Breast epithelium (tissue), 4 donors: ENCODE data around the gene HBM. TPM values are rescaled to one million over a fixed set of nuclear protein-coding genes. Genes with fewer than 3 reads are reported as not detected.

ENCODE experiments used
- DNase-seq, 2 donors: peaks; one replicate each; pipeline ENCODE4 v3.0.0-alpha.2; 2019; ENCODE audit warnings: low spot score in 2 of 2
- H3K27ac ChIP-seq, 2 donors: fragments of 200-600 bp; sonication (generic) in 1 of 2; one replicate each; pipeline ENCODE4 v1.5.1; 2016 to 2019; ENCODE audit warnings: mild to moderate bottlenecking in 1 of 2
- H3K27me3 ChIP-seq, 2 donors: fragments of 200-600 bp; sonication (generic) in 1 of 2; one replicate each; pipeline versions ENCODE4 v1.5.1 to v1.6.0; 2017 to 2019; ENCODE audit warnings: control low read depth in 1 of 2, mild to moderate bottlenecking in 1 of 2
- H3K36me3 ChIP-seq: fragments of 200-600 bp; one replicate; pipeline ENCODE4 v1.5.1; 2019
- H3K4me1 ChIP-seq, 2 donors: fragments of 200-600 bp; sonication (generic); one replicate each; pipeline ENCODE4 v1.5.1; 2016 to 2019; ENCODE audit warnings: control low read depth in 1 of 2
- H3K4me3 ChIP-seq, 3 donors: fragments of 200-600 bp; sonication (generic); 1 replicate in 2 of 3; 2 replicates in 1 of 3; pipeline ENCODE4 v1.5.1; 2016 to 2019; ENCODE audit warnings: mild to moderate bottlenecking in 3 of 3, moderate library complexity in 2 of 3
- H3K9me3 ChIP-seq, 2 donors: fragments of 200-600 bp; sonication (generic) in 1 of 2; one replicate each; pipeline ENCODE4 v1.5.1; 2016 to 2019; ENCODE audit warnings: control low read depth in 1 of 2
- POLR2A ChIP-seq: fragments of 450-650 bp; IDR thresholded peaks from one replicate; pipeline ENCODE4 v1.6.1; 2016; ENCODE audit warnings: antibody characterized with exemption, mild to moderate bottlenecking, moderate library complexity
- POLR2AphosphoS5 ChIP-seq, 3 donors: sonication (generic); formaldehyde crosslinking; IDR thresholded peaks; one replicate each; pipeline ENCODE4 v1.6.1; 2017; ENCODE audit warnings: antibody characterized with exemption in 3 of 3
- intact Hi-C: fragments of 100-400 bp; cut with DNase I; formaldehyde crosslinking; loops from one replicate; pipeline ENCODE4 v1.15.1; 2023; ENCODE audit warnings: low total_unique reads
- total RNA-seq, 3 donors: library from RNA; depleted of rRNA; stranded (reverse); fragments of >200 nt; gene quantifications; one replicate each; pipeline ENCODE4 v1.1.0, GENCODE V29; 2016
- TF ChIP-seq, protein P1 (sequence below), 3 donors: fragments of 450-650 bp; IDR thresholded peaks; one replicate each; pipeline ENCODE4 v1.5.1; 2016 to 2017; ENCODE audit warnings: antibody characterized with exemption in 3 of 3, mild to moderate bottlenecking in 3 of 3, moderate library complexity in 3 of 3

The HBM gene
- total RNA-seq, 3 donors from 2014 or later = 1.3 TPM; not detected in 2

DNA sequence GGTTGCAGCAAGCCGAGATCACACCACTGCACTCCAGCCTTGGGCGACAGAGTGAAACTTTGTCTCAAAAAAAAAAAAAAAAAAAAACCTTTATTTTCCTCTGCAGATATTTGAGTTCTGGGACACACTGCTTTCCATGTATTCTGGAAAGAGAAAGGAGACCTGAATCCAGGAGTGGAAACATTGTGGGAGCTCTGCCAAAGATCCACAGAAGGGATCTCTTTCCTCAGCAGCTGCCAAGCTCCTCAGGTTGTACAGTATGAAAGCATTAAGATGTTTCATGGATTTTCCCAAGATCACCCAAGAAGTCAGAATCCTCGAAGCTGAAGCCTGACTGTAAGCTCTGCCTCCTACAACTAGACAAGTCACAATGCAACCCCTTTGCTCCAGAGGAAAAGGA is 40.8 kb upstream of the HBM start:
- Histone ChIP-seq H3K4me3 (no peak overlapping the region), H3K27ac (no peak overlapping the region), H3K27me3 (no peaks in the 10 kb centered on the region), H3K4me1 (no peaks in the 10 kb centered on the region), H3K9me3 (no peaks in the 10 kb centered on the region), H3K36me3 (no peaks in the 10 kb centered on the region)
- DNase-seq = no peak
- TF ChIP-seq POLR2AphosphoS5 (IDR thresholded peaks at IDR 0.05) (no peak), POLR2A (no peak)
- TF ChIP-seq, protein P1, sequence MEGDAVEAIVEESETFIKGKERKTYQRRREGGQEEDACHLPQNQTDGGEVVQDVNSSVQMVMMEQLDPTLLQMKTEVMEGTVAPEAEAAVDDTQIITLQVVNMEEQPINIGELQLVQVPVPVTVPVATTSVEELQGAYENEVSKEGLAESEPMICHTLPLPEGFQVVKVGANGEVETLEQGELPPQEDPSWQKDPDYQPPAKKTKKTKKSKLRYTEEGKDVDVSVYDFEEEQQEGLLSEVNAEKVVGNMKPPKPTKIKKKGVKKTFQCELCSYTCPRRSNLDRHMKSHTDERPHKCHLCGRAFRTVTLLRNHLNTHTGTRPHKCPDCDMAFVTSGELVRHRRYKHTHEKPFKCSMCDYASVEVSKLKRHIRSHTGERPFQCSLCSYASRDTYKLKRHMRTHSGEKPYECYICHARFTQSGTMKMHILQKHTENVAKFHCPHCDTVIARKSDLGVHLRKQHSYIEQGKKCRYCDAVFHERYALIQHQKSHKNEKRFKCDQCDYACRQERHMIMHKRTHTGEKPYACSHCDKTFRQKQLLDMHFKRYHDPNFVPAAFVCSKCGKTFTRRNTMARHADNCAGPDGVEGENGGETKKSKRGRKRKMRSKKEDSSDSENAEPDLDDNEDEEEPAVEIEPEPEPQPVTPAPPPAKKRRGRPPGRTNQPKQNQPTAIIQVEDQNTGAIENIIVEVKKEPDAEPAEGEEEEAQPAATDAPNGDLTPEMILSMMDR (IDR thresholded peaks at IDR 0.05) = no peak
- intact Hi-C loops = no loop called here

DNA sequence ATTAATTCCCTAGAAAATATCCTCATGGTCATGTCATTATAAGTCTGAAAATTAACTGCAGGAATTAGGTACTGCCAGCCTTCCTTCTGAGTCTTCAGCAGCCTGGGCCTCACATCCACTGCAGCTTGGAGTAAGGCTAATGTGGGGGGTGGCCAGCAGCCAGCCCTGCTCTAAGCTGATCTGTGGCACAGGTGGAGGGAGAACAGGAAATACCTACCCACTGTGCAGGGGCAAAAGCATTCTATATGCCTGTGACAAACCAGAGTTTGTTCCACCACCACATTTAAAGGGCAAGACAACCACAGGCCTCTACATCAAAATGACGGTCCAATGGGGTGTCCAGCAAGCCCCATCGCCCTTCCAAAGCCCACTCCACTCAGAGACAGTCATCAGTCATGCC is 36.7 kb upstream of the HBM start:
- H3K4me1 ChIP-seq = no peaks in the 10 kb centered on the region
- no peak for DNase-seq
- H3K4me3 ChIP-seq = no peak overlapping the region
- TF ChIP-seq, protein P1 (IDR thresholded peaks at IDR 0.05) = no peak
- no peak for TF ChIP-seq POLR2A
- TF ChIP-seq POLR2AphosphoS5 (IDR thresholded peaks at IDR 0.05) = no peak
- no peaks in the 10 kb centered on the region for H3K27me3 ChIP-seq
- no peaks in the 10 kb centered on the region for H3K9me3 ChIP-seq
- no peaks in the 10 kb centered on the region for H3K36me3 ChIP-seq
- no peak overlapping the region for H3K27ac ChIP-seq
- intact Hi-C loops = no loop called here

DNA sequence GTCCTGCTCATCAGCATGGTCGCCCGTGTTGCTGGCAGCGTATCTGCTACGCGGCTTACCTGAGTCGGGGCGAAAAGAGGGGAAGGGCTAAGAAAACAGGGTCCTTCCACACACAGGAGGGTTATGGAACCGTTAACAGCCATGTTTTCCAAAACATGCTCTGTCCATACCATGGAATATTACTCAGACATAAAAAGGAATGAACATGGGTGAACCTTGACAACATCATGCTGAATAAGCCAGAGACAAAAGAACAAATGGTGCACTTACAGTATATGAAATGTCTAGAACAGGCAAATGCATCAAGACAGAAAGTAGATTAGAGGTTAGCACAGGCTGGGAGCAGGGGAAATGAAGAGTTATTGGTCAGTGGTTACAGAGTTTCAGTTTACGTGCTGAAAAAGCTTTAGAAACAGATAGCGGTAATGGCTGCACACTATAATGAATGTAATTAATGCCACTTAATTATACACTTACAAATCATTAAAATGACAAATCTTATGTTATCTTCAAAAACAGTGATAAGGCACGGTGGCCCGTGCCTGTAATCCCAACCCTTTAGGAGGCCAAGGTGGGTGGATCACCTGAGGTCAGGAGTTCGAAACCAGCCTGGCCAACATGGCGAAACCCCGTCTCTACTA is 35.1 kb upstream of the HBM start:
- DNase-seq = no peak
- Histone ChIP-seq H3K27me3 (no peaks in the 10 kb centered on the region), H3K36me3 (no peaks in the 10 kb centered on the region), H3K4me1 (no peaks in the 10 kb centered on the region), H3K9me3 (no peaks in the 10 kb centered on the region), H3K4me3 (no peak overlapping the region), H3K27ac (no peak overlapping the region)
- intact Hi-C loops = no loop called here
- TF ChIP-seq, protein P1 (IDR thresholded peaks at IDR 0.05) = no peak
- TF ChIP-seq POLR2A = no peak
- no peak for TF ChIP-seq POLR2AphosphoS5 (IDR thresholded peaks at IDR 0.05)

DNA sequence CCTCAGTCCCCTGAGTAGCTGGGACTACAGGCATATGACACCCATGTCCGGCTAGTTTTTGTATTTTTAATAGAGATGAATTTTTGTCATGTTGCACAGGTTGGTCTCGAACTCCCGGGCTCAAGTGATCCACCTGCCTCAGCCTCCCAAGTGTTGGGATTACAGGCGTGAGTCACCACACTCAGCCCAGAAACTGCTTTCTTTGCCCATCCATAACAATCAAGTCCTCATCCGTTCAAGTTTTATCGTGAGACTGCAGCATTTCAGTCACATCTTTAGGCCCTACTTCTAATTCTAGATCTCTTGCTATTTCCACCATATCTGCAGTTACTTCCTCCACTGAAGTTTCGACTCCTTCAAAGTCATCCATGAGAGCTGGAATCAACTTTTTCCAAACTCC is 33.7 kb upstream of the HBM start:
- H3K9me3 ChIP-seq = no peaks in the 10 kb centered on the region

DNA sequence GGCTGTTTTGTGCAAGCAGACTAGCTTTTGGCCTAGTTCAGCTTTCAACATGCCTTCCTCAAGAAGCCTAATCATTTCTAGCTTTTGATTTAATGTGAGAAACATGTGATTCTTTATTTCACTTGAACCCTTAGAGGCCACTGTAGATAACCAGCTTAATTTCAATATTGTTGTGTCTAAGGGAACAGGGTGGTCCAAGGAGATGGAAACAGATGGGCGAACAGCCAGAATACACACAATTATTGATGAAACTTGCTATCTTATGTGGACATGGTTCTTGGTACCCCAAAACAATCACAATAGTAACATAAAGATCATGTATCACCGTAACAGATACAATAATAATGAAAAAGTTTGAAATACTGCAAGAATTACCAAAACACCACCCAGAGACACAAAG is 32.1 kb upstream of the HBM start:
- no peaks in the 10 kb centered on the region for H3K27me3 ChIP-seq
- no peak for DNase-seq
- intact Hi-C loops = no loop called here
- H3K27ac ChIP-seq = no peak overlapping the region
- H3K4me3 ChIP-seq = no peak overlapping the region
- TF ChIP-seq POLR2A (no peak), POLR2AphosphoS5 (IDR thresholded peaks at IDR 0.05) (no peak)
- TF ChIP-seq, protein P1 (IDR thresholded peaks at IDR 0.05) = no peak
- no peaks in the 10 kb centered on the region for H3K36me3 ChIP-seq
- no peaks in the 10 kb centered on the region for H3K4me1 ChIP-seq
- no peaks in the 10 kb centered on the region for H3K9me3 ChIP-seq

More for the DNA sequence above, 33.7 kb upstream of the HBM start:
- TF ChIP-seq, protein P1 (IDR thresholded peaks at IDR 0.05) = no peak
- TF ChIP-seq POLR2A = no peak
- no peak for TF ChIP-seq POLR2AphosphoS5 (IDR thresholded peaks at IDR 0.05)
- Histone ChIP-seq H3K36me3 (no peaks in the 10 kb centered on the region), H3K4me1 (no peaks in the 10 kb centered on the region), H3K4me3 (no peak overlapping the region), H3K27me3 (no peaks in the 10 kb centered on the region), H3K27ac (no peak overlapping the region)
- DNase-seq = no peak
- intact Hi-C loops = no loop called here
